Measurements from ENCODE around the gene CCL21.

Gene CCL21

GRCh38 chr9:34717996-34718614, 8.2 kb upstream of the CCL21 start:
- H3K27ac ChIP-seq: no peak overlapping the region
- no peak for DNase-seq (ENCODE audit: low spot score)
- TF ChIP-seq, protein P1, sequence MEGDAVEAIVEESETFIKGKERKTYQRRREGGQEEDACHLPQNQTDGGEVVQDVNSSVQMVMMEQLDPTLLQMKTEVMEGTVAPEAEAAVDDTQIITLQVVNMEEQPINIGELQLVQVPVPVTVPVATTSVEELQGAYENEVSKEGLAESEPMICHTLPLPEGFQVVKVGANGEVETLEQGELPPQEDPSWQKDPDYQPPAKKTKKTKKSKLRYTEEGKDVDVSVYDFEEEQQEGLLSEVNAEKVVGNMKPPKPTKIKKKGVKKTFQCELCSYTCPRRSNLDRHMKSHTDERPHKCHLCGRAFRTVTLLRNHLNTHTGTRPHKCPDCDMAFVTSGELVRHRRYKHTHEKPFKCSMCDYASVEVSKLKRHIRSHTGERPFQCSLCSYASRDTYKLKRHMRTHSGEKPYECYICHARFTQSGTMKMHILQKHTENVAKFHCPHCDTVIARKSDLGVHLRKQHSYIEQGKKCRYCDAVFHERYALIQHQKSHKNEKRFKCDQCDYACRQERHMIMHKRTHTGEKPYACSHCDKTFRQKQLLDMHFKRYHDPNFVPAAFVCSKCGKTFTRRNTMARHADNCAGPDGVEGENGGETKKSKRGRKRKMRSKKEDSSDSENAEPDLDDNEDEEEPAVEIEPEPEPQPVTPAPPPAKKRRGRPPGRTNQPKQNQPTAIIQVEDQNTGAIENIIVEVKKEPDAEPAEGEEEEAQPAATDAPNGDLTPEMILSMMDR (IDR thresholded peaks at IDR 0.05): no peak
- no peak overlapping the region for H3K4me3 ChIP-seq

- TF ChIP-seq, protein P1 (IDR thresholded peaks at IDR 0.05): no peak
- no peak overlapping the region for H3K27ac ChIP-seq
- H3K4me3 ChIP-seq: no peak overlapping the region
- DNase-seq (ENCODE audit: low spot score): no peak
Observed at GRCh38 chr9:34716711-34717110, 6.8 kb upstream of the CCL21 start.

DNA sequence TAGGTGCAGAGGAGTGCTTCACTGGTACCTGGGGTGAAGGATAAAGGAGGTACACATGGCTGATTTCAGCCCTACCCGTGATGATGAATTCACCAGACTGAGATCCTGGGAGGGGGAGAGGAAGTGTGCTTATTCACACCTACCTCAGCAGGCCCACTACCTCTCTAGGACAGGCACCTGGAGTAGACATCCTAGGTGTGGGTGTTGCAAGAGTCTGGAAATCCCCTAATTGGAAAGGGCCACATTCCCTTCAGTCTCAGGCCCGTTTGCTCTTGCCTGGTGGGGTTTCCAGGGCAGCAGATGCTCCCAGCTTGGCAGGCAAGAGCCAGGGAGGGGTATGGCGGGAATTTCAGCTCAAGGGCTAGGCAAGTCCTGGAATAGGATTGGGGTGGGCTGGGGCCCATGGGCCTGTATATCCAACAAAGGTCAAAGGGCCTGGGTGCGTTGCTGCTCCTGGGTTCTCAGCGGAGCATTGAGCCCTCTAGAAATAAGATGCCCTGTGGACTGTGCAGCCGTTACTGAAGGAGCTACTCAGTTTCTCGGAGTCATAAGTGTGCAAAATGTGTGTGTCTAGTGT, 5.8 kb upstream of the CCL21 start:
- no peak overlapping the region for H3K27ac ChIP-seq
- DNase-seq (ENCODE audit: low spot score): no peak
- TF ChIP-seq, protein P1 (IDR thresholded peaks at IDR 0.05): no peak
- no peak overlapping the region for H3K4me3 ChIP-seq

DNA sequence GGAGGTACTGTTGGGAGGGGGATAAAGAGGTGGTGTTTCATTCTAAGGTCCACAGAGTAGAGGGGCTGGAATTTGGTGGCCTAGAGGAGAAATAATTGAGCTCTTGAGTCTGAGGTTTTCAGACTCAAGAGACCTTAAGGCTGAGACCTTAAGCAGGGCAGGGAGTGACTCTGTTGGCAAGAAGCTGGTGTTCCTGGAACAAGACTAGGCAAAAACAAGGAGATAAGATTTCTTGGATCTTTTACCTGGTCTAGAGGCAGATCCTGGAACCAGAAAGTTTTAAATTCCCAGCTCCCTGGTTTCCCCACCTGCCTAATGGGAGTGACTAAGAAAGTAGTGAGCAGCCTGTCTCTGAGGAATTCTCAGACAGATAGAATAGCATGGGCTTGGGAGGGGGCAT, 4.1 kb upstream of the CCL21 start:
- DNase-seq (ENCODE audit: low spot score): no peak
- Histone ChIP-seq H3K27ac (no peak overlapping the region), H3K4me3 (no peak overlapping the region)
- TF ChIP-seq, protein P1 (IDR thresholded peaks at IDR 0.05): no peak

GRCh38 chr9:34712140-34712539, 2.2 kb upstream of the CCL21 start:
- Histone ChIP-seq H3K4me3 (no peak overlapping the region), H3K27ac (no peak overlapping the region)
- DNase-seq (ENCODE audit: low spot score): no peak
- TF ChIP-seq, protein P1 (IDR thresholded peaks at IDR 0.05): no peak

DNA sequence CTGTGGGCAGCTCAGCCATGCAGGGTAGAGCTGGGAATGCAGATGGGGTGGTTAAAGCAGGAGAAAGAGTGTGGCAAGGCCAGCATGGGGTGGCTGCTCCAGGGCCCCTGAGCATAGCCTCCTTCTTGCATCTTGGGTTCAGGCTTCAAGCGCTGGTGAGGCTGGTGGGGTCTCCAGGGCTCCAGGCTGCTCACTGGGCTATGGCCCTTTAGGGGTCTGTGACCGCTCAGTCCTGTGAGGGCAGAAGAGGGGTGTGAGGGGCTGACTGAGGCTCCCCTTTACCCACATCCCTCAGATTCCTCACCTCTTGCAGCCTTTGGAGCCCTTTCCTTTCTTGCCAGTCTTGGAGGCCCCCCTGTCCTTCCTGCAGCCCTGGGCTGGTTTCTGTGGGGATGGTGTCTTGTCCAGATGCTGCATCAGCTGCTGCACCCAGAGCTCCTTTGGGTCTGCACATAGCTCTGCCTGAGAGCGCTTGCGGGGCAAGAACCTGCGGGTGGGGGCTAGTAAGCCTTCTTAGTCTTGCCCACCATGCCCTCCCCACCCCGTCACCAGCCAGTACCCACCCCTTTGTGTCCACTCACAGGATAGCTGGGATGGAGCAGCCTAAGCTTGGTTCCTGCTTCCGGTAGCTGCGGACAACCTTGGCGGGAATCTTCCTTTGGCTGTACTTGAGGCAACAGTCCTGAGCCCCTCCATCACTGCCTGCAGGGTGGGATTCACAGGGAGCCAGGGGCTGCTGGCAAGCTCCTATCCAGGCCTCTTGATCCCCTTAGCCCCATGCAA, 549 bp downstream of the CCL21 start:
- no peak overlapping the region for H3K4me3 ChIP-seq
- no peak overlapping the region for H3K27ac ChIP-seq
- TF ChIP-seq, protein P1 (IDR thresholded peaks at IDR 0.05): no peak
- no peak for DNase-seq (ENCODE audit: low spot score)

Measured in coronary artery (tissue), 2 donors.